GM21390 (cell line): ENCODE data around the gene SH3GL3.

Experiments used
- ATAC-seq: cut with Tn5 transposase; IDR thresholded peaks from one replicate; pipeline ENCODE4 v1.9.1; 2021; ENCODE audit not compliant: unreplicated experiment

Gene SH3GL3

DNA sequence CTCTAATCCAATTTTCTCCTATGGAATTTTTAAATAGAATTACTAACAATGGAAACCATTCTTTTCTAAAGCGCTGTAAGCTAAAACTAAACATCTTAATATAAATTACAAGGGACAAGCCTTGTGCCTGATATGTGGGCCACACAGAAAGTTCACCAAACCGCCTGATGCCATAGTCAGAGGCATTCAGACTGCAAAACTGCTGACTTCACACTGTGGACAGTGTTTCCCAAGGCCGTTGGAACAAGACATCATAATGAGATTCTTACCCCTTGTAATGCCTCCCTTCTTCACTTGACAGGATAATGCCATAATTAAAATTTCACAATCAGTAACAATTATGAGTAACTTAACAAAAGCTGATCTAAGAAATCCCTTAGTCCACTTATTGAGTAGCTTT, 14.9 kb downstream of the SH3GL3 start:
- no peak for ATAC-seq

DNA sequence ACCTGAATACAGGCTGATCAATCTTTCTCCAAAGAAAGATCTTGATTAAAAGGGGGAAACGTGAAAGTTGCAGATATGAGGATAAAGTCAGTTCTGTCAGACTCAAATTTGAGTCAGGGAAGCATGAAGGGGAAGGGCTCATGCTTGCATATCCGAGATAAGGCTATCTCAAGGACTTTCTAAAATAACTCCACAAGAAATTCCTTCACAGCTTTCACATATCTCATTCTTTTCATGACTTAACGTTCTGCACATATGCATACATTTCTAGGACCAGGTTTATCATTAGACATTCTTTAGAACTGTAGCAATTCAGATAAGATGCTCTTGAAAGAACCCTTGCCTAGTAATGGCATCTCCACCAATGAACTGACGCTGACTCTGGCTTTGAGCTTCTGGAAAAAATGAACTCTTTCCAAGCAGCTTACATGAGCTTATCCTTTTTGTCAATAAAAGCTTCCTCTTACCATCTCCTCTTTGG, 15.9 kb downstream of the SH3GL3 start:
- no peak for ATAC-seq

DNA sequence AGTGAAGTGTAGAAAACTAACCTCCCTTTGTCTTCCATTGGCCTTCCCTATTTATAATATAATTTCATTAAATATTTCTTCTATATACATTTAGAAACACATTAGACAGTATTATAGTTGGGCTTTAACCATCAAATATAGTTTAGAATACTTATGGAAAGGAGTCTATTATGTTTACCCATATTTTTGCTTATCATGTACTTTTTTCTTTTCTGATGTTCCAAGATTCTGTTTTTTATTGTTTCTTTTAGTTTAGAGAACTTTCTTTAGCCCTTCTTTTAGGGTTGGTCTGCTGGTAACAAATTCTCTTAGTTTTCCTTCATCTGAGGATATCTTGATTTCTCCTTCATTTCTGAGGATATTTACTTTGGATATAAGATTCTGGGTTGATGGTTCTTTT, 23.7 kb downstream of the SH3GL3 start:
- no peak for ATAC-seq

DNA sequence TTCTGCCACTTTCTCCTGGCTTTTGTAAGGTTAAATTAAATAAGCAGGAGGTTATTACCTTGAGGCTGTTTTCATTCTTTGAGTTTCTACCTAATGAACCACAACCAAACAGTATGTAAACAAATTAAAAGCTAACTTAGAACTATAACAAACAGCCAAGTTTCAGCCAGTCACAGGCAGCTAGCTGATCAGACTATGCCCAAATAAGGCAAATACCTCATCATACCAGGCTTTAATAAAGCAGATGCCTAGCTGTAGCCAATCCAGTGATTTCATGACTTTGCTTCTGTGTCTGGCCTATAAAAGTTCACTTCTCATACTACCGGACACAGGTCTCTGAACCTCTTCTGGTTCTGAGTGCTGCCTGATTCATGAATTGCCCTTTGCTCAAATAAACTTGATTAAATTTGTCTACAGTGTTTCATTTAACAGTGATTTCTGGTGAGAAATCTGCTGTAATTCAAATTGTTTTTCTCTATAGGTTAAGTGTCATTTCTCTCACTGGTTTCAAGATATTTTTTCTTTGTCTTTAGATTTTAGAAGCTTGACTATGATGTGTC, 24.2 kb downstream of the SH3GL3 start:
- no peak for ATAC-seq

DNA sequence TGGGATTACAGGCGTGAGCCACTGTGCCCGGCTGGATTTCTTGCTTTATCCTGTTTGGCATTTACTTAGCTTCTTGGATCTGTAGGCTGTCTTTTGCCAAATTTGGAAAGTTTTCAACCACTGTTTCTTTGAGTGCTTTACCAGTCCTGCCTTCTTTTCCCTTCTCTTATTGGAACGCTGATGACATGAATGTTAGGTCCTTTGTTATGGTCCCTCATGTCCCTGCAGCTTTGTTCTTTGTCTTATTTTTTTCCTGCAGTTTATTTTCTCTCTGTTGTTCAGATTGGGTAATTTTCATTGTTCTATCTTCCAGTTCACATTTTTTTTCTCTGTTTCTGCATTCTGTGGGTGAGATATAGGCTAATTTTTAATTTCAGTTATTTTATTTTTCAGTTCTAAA, 25.0 kb downstream of the SH3GL3 start:
- no peak for ATAC-seq

DNA sequence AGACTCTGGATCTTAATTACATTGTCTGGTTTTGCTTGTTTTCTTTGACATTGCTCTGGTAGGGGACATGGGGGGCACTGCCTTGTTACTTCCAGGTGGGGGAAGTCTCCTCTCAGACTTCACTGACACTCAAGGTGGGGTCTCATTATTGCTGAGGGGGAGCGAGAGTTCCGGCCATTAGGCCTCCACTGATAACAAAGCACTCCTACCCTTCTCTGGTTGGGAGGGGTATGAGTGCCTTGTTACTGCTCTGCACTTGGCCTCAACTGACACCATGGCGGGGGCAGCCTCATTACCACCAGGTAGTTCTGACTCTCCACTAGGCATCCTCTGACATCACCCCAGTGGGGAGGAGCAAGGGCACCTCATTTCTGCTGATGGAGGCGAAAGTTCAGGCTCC, 25.7 kb downstream of the SH3GL3 start:
- ATAC-seq = no peak

DNA sequence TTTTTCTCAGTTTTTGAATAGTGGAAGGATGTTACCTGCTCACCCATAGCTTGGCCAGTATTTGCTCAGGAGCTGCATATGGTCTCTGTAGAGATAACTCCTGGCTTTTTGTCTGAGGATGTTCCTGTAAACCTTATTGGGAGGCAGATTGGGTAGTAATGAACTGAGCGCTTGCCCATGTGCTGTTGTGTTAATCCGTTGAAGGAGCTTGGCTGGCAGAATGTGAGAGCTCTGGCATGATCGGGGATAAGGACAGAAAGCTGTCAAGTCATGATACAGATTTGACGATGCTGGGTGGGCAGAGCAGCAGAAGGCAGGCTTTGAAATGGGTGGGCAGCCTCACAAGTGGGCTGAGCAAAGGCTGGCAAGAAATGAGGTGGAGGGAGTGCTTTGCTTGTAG, 27.4 kb downstream of the SH3GL3 start:
- ATAC-seq = no peak

DNA sequence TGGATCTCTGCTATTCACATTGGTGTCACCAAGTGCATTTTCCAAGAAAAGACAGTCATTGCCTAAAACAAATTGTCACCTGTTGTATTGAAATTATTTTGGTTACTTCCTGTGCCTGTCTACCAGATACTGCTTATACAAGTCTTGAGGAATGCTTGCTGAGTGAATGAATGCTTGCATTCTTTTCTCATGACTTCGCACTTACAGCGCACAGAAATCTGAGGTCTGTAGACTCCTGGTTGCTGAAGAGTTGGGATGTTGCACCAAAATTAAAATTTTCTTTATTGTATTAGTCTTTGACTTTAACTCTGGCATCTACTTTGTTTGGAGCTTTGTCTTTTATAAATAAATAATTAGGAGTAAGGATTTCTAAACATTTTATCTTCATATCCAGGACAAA, 28.4 kb downstream of the SH3GL3 start:
- no peak for ATAC-seq

GRCh38 chr15:83476066-83476465, 28.9 kb downstream of the SH3GL3 start:
- ATAC-seq = no peak

DNA sequence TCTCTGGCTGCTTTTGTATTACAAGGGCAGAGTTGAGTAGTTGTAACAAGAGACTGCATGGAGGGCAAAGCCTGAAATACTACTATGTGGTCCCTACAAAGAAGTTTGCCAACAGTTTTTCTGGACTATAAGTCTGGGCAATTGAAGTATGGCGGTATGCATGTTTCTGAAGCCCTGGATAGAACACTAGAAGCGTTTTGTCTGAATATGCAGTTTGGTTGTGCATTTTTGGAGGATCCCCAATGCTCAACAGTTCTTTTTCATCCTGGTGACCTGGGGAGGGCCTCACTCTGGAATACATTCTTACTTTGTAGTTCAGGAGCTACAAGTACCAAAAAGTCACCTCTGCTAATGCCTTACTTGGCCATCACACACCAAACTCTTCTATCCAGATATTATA, 29.6 kb downstream of the SH3GL3 start:
- no peak for ATAC-seq

- ATAC-seq = no peak
Observed at GRCh38 chr15:83477172-83477807, 30.1 kb downstream of the SH3GL3 start.

DNA sequence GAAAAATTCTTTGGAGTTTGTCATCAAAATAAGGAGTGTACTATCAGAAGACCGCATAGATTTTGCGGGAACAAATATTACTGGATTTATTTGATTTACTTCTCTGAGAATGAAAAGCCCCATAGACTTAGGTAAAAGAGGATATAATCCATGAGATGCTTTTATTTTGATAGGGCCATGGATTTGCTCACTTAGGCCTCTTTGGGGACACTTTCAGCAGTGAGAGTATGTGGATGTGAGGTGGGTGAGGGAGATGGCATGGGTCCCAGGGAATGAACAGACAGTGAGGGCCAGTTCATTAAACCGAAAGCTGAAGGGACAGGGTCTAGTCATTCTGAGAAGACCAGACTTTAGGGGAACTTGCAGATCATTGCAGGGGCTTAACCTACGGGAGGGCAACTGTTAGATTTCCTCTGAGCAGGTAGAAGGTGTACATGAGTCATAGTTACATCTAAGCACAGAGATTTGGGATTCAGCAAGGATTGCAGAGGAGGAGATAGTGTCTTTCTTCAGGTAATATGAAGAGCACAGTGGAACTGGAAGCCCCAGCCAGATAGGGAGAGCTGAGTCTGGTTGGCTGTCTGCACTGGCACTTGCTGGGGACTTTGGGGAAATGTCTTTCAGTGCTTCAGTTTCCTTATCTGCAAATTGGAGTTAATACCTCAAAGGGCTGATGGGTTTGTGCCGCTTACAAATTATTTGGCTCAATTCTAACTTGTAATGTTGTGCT, 30.8 kb downstream of the SH3GL3 start:
- ATAC-seq = no peak

- ATAC-seq = no peak
Observed at GRCh38 chr15:83483612-83484011, 36.5 kb downstream of the SH3GL3 start.

DNA sequence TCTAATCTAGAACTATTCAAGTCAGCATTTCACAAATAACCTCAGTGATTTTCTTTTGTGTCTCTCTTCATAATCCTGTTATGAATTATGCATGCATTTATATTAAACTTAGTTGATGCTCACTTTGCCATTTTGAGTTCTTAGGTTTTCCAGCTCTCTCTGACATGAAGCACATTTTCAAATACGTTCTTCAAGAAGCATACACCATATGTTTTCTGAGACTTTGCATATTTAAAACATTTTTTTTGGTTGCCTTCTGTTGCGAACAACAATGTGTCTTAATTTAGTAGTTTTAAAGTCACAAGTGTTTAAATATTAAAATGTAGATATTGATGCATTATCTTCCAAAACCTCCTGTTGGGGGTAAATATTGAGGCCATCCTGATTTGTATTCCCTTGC, 37.5 kb downstream of the SH3GL3 start:
- ATAC-seq = no peak

DNA sequence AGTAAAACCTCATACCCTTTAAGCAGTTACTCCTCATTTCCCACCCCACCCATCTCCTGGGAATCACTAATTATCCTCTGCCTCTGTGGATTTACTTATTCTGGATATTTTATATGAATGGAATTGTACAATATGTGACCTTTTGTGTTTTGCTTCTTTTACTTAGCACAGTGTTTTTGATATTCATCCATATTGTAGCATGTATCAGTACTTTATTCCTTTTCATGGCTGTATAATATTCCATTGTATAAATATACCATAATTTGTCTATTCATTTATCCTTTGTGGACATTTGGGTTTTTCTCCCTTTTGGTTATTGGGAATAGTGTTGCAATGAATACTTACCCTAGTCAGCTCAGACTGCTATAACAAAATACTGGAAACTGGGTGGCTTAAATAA, 39.2 kb downstream of the SH3GL3 start:
- ATAC-seq = no peak

DNA sequence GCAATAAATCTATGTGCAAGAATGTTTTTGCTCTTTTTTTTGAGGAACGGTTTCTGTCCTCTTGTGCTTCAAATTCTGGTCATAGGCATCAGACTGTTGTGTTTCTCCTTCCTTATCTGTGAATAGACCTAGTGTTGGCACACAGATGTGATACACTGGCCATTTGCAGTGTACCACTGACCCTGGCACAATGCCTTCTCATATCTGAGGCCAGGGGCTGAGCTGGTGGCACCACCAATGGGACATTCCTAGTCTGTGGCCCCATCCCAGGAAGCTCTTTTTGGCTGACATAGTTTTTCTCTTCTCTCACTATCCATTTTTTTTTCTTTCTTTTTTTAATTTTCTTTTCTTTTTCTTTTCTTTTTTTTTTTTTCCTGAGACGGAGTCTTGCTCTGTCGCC, 40.4 kb downstream of the SH3GL3 start:
- ATAC-seq = no peak

DNA sequence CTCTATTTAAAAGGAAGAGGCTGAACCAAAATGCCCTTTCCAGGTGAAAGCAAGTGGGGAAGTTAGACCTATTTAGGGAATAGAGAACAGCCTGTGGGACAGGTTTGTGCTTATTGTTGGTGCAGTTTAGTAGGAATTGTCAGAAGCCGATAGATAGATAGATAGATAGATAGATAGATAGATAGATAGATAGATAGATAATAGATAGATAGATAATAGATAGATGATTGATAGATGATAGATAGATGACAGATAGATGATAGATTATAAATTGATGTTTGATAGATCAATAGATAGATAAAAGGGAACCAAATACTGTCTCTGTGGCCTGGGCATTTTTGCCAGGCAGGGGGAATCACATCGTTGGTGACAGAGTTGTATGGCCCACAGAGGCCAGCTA, 42.5 kb downstream of the SH3GL3 start:
- ATAC-seq = no peak

DNA sequence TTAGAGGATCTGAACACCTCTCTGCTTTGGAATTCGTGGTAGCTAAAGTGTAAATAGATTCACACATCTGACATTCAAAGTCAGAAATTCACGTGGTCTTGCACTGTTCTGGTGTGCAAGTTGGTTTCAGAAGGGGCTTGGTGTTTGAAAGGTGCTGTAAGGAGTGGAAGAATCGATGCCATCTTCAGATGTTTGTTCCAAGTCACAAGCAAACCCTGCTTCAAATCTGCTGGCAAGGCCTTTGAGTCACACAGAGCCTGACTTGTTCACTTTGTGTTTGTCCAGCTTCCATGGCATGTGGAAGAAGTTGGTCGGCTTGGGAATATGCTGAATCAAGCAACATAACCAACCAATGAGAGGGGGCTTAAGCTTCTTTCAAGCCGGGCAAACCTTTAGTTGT, 44.3 kb downstream of the SH3GL3 start:
- ATAC-seq = no peak

- ATAC-seq = no peak
Observed at GRCh38 chr15:83496766-83497165, 49.6 kb downstream of the SH3GL3 start.

DNA sequence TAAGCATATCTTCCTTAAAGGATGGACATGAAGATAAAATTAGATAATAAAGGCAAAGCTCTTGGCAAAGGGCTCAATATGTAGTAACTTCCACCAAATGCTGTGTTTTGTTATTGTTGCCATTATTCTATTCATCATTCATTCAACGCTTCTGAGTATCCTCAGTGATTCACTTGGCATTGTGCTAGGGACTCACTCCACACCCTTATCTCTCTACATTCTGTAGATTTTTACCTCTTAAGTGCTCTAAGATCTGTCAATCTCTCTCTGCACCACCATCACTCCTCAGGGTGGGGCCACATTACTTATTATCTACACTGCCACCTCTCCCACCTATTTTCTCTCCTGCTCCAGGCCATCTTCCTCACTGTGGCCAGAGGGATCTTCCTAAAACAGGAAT, 51.2 kb downstream of the SH3GL3 start:
- ATAC-seq = no peak

DNA sequence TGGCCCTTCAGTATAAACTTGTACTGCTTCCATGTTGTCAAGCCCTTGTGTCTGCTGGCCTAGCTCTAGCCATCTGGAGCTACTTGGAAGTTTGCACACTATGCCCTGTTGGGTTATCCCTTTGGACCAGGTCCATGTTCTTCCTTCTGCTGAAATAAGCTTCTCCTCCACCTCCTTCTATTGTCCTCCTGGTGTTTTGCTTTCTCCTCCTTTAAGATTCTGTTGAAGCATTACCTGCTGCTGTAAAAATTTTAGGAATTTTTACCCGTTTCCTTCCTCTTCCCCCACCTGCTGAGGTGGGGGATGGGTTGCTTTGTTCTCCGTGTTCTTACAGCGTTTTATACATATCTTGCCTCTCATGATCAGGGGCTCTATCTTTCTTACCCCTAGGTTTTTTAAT, 51.7 kb downstream of the SH3GL3 start:
- no peak for ATAC-seq

- ATAC-seq = no peak
Observed at GRCh38 chr15:83499476-83499875, 52.3 kb downstream of the SH3GL3 start.
